Nephron progenitor cell (in vitro differentiated cells): ENCODE results near the gene MRPS6.

Experiments
- DNase-seq: peaks from one replicate; pipeline ENCODE4 v3.0.0; 2021
- H3K27ac Mint-ChIP-seq: 2 replicates; pipeline ENCODE4 v1.8.0; 2021; ENCODE audit warnings: mild to moderate bottlenecking, moderate library complexity, mixed read lengths
- H3K27me3 Mint-ChIP-seq: 2 replicates; pipeline ENCODE4 v1.8.0; 2021; ENCODE audit warnings: mild to moderate bottlenecking, low read depth, mixed read lengths; ENCODE audit not compliant: poor library complexity
- H3K36me3 Mint-ChIP-seq: 2 replicates; pipeline ENCODE4 v1.8.0; 2021; ENCODE audit warnings: low read depth, mixed read lengths
- H3K4me1 Mint-ChIP-seq: 2 replicates; pipeline ENCODE4 v1.8.0; 2021; ENCODE audit warnings: mixed read lengths
- H3K4me3 Mint-ChIP-seq: 2 replicates; pipeline ENCODE4 v1.8.0; 2021; ENCODE audit warnings: mild to moderate bottlenecking, moderate library complexity, mixed read lengths
- H3K9me3 Mint-ChIP-seq: 2 replicates; pipeline ENCODE4 v1.8.0; 2021; ENCODE audit warnings: mild to moderate bottlenecking, moderate library complexity, mixed read lengths
- CTCF ChIP-seq: fragments of 200-600 bp; sonication (generic); IDR thresholded peaks from 2 replicates; pipeline ENCODE4 v1.5.0; 2021; ENCODE audit warnings: antibody characterized with exemption

MRPS6 gene

GRCh38 chr21:34073032-34073748 is at the start of gene MRPS6, which contains the start of gene SLC5A3:
MRPS6 (plus strand) TSS chr21:34073578; CDS start chr21:34073701, 123 bp downstream.
SLC5A3 (plus strand) TSS chr21:34073578; CDS start chr21:34095199, 21,621 bp downstream.
- Mint-ChIP-seq H3K4me3 (peak within 1 kb of the TSS; percentile 97), H3K4me1 (peaks cover 49% of the 10 kb centered on the region), H3K36me3 (peaks cover 19% of the 10 kb centered on the region), H3K27me3 (peaks cover 8% of the 10 kb centered on the region), H3K27ac (peak within 1 kb of the TSS; percentile 98), H3K9me3 (no peaks in the 10 kb centered on the region)
- DNase-seq = peak; percentile 90
- no peak for TF ChIP-seq CTCF

GRCh38 chr21:34023691-34024373 is 49.5 kb upstream of the MRPS6 start:
- Mint-ChIP-seq H3K4me3 (no peak overlapping the region), H3K27ac (no peak overlapping the region), H3K9me3 (peaks cover 26% of the 10 kb centered on the region), H3K4me1 (peaks cover 15% of the 10 kb centered on the region), H3K27me3 (no peaks in the 10 kb centered on the region), H3K36me3 (peaks cover 4% of the 10 kb centered on the region)
- TF ChIP-seq CTCF = no peak
- DNase-seq = no peak

GRCh38 chr21:34024374-34024693 is 49.0 kb upstream of the MRPS6 start:
- Mint-ChIP-seq H3K4me3 (no peak overlapping the region), H3K4me1 (peaks cover 20% of the 10 kb centered on the region)
- TF ChIP-seq CTCF = no peak

GRCh38 chr21:34027721-34028461 is 45.5 kb upstream of the MRPS6 start:
- Mint-ChIP-seq H3K27me3 (peaks cover 2% of the 10 kb centered on the region), H3K4me1 (peaks cover 21% of the 10 kb centered on the region), H3K27ac (no peak overlapping the region), H3K4me3 (no peak overlapping the region), H3K9me3 (peaks cover 32% of the 10 kb centered on the region), H3K36me3 (no peaks in the 10 kb centered on the region)
- TF ChIP-seq CTCF = no peak
- DNase-seq = no peak

More at GRCh38 chr21:34024374-34024693, 49.0 kb upstream of the MRPS6 start:
- H3K9me3 Mint-ChIP-seq = peaks cover 30% of the 10 kb centered on the region
- no peaks in the 10 kb centered on the region for H3K27me3 Mint-ChIP-seq
- no peak for DNase-seq
- peaks cover 4% of the 10 kb centered on the region for H3K36me3 Mint-ChIP-seq
- no peak overlapping the region for H3K27ac Mint-ChIP-seq

GRCh38 chr21:34029743-34030528 is 43.4 kb upstream of the MRPS6 start:
- H3K4me3 Mint-ChIP-seq = peak overlapping the region; percentile 63
- peaks cover 30% of the 10 kb centered on the region for H3K4me1 Mint-ChIP-seq
- peak overlapping the region; percentile 40 for H3K27ac Mint-ChIP-seq
- H3K36me3 Mint-ChIP-seq = no peaks in the 10 kb centered on the region
- no peak for TF ChIP-seq CTCF
- peaks cover 32% of the 10 kb centered on the region for H3K9me3 Mint-ChIP-seq
- peaks cover 3% of the 10 kb centered on the region for H3K27me3 Mint-ChIP-seq
- peak; percentile 46 for DNase-seq
